Right cardiac atrium (tissue), 5 donors: ENCODE measurements around the gene WNT1. TPM values are rescaled to one million over a fixed set of nuclear protein-coding genes. Genes with fewer than 3 reads are reported as not detected.

Source experiments
- ATAC-seq, 2 donors: fragments of 200-7000 bp; cut with Tn5 transposase; one replicate each; pipeline versions ENCODE4 v1.8.0 to v1.9.1; 2020; ENCODE audit warnings: moderate library complexity in 2 of 2, mild to moderate bottlenecking in 1 of 2
- DNase-seq, 3 donors: peaks; one replicate each; pipeline ENCODE4 v3.0.0-alpha.2; 2020
- H3K27ac ChIP-seq: one replicate; pipeline ENCODE4 v1.5.1; 2013; ENCODE audit warnings: mild to moderate bottlenecking, low read length, control low read depth, moderate library complexity
- H3K27me3 ChIP-seq: one replicate; pipeline ENCODE4 v1.6.1; 2013; ENCODE audit not compliant: control insufficient read depth, insufficient read depth
- H3K4me1 ChIP-seq: one replicate; pipeline ENCODE4 v1.6.1; 2013; ENCODE audit warnings: low read length; ENCODE audit not compliant: control insufficient read depth, insufficient read depth
- H3K4me3 ChIP-seq: one replicate; pipeline ENCODE4 v1.5.1; 2013; ENCODE audit warnings: low read length, control low read depth
- H3K9me3 ChIP-seq: one replicate; pipeline ENCODE4 v1.6.1; 2013; ENCODE audit warnings: low read length; ENCODE audit not compliant: control insufficient read depth
- WGBS: extraction: QIAGEN DNeasy Blood & Tissue Kit; methylation state at CpG from one replicate; pipeline ENCODE4 v1.1.7; 2013; 5-methylcytosine and 5-hydroxymethylcytosine counted together
- intact Hi-C, 4 donors: fragments of 100-400 bp; cut with DNase I; formaldehyde crosslinking; loops; one replicate each; pipeline versions ENCODE4 v1.11.0 to v1.14.0; 2022 to 2023
- polyA plus RNA-seq: library from polyadenylated mRNA; stranded (reverse); fragments of 200-250 nt; gene quantifications from one replicate; pipeline ENCODE4 v1.2.3, GENCODE V29; 2013
- total RNA-seq, 4 donors: library from RNA; stranded (reverse); fragmentation: NEBNext Ultra II Directional; extraction: Animal tissue kit (Norgen Biotek cat#: 25700); gene quantifications; one replicate each; pipeline ENCODE4 v1.2.1, GENCODE V29; 2021
- donor health status: healthy with polysubstance abuse.
- donor health status: DM: no; HTN: yes; CAD: no.
- donor health status: DM: no; HTN: no; CAD: no.
- donor health status: DM: no; HTN: yes; CAD: no; lungs with severe emphysema.
- donor health status: DM: yes; HTN: yes; CAD: no.

Gene WNT1
- total and polyA plus RNA-seq, 5 donors: not detected

- intact Hi-C loops: no loop called here
- H3K27me3 ChIP-seq: no peaks in the 10 kb centered on the region
- 24% methylated on average over 1 of the region's 1 CpG for WGBS
Measured at GRCh38 chr12:49014547-49014946, 36.4 kb downstream of the WNT1 start.

GRCh38 chr12:49015196-49015595 lies 37.1 kb downstream of the WNT1 start:
- 90% methylated on average over 1 of the region's 1 CpG for WGBS
- DNase-seq (no peak), ATAC-seq (no peak)
- H3K4me1 ChIP-seq: peaks cover 6% of the 10 kb centered on the region
- H3K27me3 ChIP-seq: no peaks in the 10 kb centered on the region
- no peak overlapping the region for H3K27ac ChIP-seq
- H3K4me3 ChIP-seq: no peak overlapping the region
- intact Hi-C loops: no loop called here
- no peaks in the 10 kb centered on the region for H3K9me3 ChIP-seq

More at GRCh38 chr12:49014547-49014946, 36.4 kb downstream of the WNT1 start:
- H3K27ac ChIP-seq: peak overlapping the region; percentile 65
- H3K4me3 ChIP-seq: no peak overlapping the region
- ATAC-seq (no peak), DNase-seq (no peak)
- peaks cover 6% of the 10 kb centered on the region for H3K4me1 ChIP-seq
- no peaks in the 10 kb centered on the region for H3K9me3 ChIP-seq

GRCh38 chr12:49017891-49018260 lies 39.8 kb downstream of the WNT1 start:
- under 1% methylated on average over 8 of the region's 8 CpGs for WGBS
- peak; percentile 38 to 42 for ATAC-seq

GRCh38 chr12:49018261-49019119 lies 40.4 kb downstream of the WNT1 start, which contains the start of gene PRKAG1:
PRKAG1 (minus strand) TSS chr12:49018776; CDS start chr12:49018740, 36 bp downstream.
- Histone ChIP-seq H3K27ac (peak within 1 kb of the TSS; percentile 98), H3K9me3 (no peaks in the 10 kb centered on the region), H3K4me1 (peaks cover 6% of the 10 kb centered on the region), H3K4me3 (peak within 1 kb of the TSS; percentile 78), H3K27me3 (no peaks in the 10 kb centered on the region)
- ATAC-seq (peak; percentile 95 to 96), DNase-seq (peak; percentile 97 to 98 (median 98))
- intact Hi-C loops: no loop called here
- under 1% methylated on average over 59 of the region's 59 CpGs for WGBS

More at GRCh38 chr12:49017891-49018260, 39.8 kb downstream of the WNT1 start:
- Histone ChIP-seq H3K27ac (peak overlapping the region; percentile 98), H3K4me3 (peak overlapping the region; percentile 78), H3K4me1 (peaks cover 6% of the 10 kb centered on the region), H3K9me3 (no peaks in the 10 kb centered on the region), H3K27me3 (no peaks in the 10 kb centered on the region)
- intact Hi-C loops: no loop called here
- peak in 1 of 3 donors; percentile 56 for DNase-seq

- Histone ChIP-seq H3K27ac (peak overlapping the region; percentile 95), H3K4me3 (peak overlapping the region; percentile 78), H3K9me3 (no peaks in the 10 kb centered on the region), H3K4me1 (peaks cover 6% of the 10 kb centered on the region), H3K27me3 (no peaks in the 10 kb centered on the region)
- peak; percentile 5 to 25 for ATAC-seq
- no peak for DNase-seq
- intact Hi-C loops: no loop called here
- 5% methylated on average over 8 of the region's 8 CpGs for WGBS
Measured at GRCh38 chr12:49019120-49019430, 41.0 kb downstream of the WNT1 start.

GRCh38 chr12:49019443-49020324 lies 41.6 kb downstream of the WNT1 start:
- peaks cover 3% of the 10 kb centered on the region for H3K4me1 ChIP-seq
- peak overlapping the region; percentile 64 for H3K27ac ChIP-seq
- peak overlapping the region; percentile 78 for H3K4me3 ChIP-seq
- intact Hi-C loops: no loop called here
- H3K9me3 ChIP-seq: no peaks in the 10 kb centered on the region
- ATAC-seq (no peak), DNase-seq (no peak)
- 60% methylated on average over 10 of the region's 10 CpGs for WGBS
- H3K27me3 ChIP-seq: no peaks in the 10 kb centered on the region

GRCh38 chr12:49020441-49020840 lies 42.3 kb downstream of the WNT1 start:
- intact Hi-C loops: no loop called here

GRCh38 chr12:49021292-49021915 lies 43.3 kb downstream of the WNT1 start:
- Histone ChIP-seq H3K4me3 (no peak overlapping the region), H3K27ac (no peak overlapping the region), H3K9me3 (no peaks in the 10 kb centered on the region), H3K27me3 (no peaks in the 10 kb centered on the region), H3K4me1 (peaks cover 2% of the 10 kb centered on the region)
- 78% methylated on average over 11 of the region's 11 CpGs for WGBS
- DNase-seq (no peak), ATAC-seq (no peak)
- intact Hi-C loops: no loop called here

More at GRCh38 chr12:49020441-49020840, 42.3 kb downstream of the WNT1 start:
- no peaks in the 10 kb centered on the region for H3K27me3 ChIP-seq
- peaks cover 2% of the 10 kb centered on the region for H3K4me1 ChIP-seq
- ATAC-seq (no peak), DNase-seq (no peak)
- no peak overlapping the region for H3K4me3 ChIP-seq
- H3K27ac ChIP-seq: no peak overlapping the region
- WGBS: 83% methylated on average over 6 of the region's 6 CpGs
- no peaks in the 10 kb centered on the region for H3K9me3 ChIP-seq

GRCh38 chr12:49022558-49023178 lies 44.5 kb downstream of the WNT1 start:
- intact Hi-C loops: no loop called here
- DNase-seq: no peak
- ATAC-seq: no peak
- H3K4me1 ChIP-seq: peaks cover 2% of the 10 kb centered on the region
- WGBS: 93% methylated on average over 15 of the region's 15 CpGs
- H3K4me3 ChIP-seq: no peak overlapping the region
- no peak overlapping the region for H3K27ac ChIP-seq
- no peaks in the 10 kb centered on the region for H3K27me3 ChIP-seq
- no peaks in the 10 kb centered on the region for H3K9me3 ChIP-seq

GRCh38 chr12:49023812-49024211 lies 45.7 kb downstream of the WNT1 start:
- no peaks in the 10 kb centered on the region for H3K4me1 ChIP-seq
- ATAC-seq (no peak), DNase-seq (no peak)
- no peaks in the 10 kb centered on the region for H3K27me3 ChIP-seq
- intact Hi-C loops: no loop called here
- WGBS: 97% methylated on average over 2 of the region's 2 CpGs
- H3K9me3 ChIP-seq: no peaks in the 10 kb centered on the region
- H3K27ac ChIP-seq: no peak overlapping the region
- H3K4me3 ChIP-seq: no peak overlapping the region
